Erythroblast (primary cell): ENCODE measurements around the gene CCDC172.

ENCODE experiments used
- DNase-seq, 2 experiments: peaks; one replicate each; lab custom pipeline; 2025; lab: John Stamatoyannopoulos, UW
- GATA1 ChIP-seq: IDR thresholded peaks from 2 replicates; pipeline ENCODE4 v1.6.1; 2011; ENCODE audit warnings: low read depth, mild to moderate bottlenecking, control low read depth, low read length, moderate library complexity
- POLR2A ChIP-seq: IDR thresholded peaks from 2 replicates; pipeline ENCODE4 v1.6.1; 2011; ENCODE audit warnings: mild to moderate bottlenecking, low read length

Gene CCDC172

GRCh38 chr10:116311706-116312490 lies 12.3 kb upstream of the CCDC172 start:
- TF ChIP-seq GATA1 (no peak), POLR2A (no peak)
- DNase-seq = no peak

DNA sequence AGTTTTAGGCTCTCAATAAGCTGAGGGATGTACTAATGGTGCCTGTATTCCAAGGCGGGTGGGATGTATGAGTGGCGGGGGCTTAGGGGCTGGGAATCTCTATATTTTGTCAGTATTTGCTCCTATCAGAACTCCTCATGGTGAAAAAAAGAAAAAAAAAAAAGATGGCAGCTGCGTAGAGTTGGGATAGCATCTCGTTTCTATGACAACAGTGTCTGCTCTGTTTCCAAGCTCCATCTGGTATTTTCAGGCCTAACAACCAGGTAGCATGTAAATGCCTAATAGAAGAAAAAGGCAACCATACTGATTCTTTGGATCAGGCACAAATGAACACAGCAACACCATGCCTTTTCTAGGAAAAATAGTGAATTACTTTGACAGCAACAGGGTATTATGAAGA lies 11.7 kb upstream of the CCDC172 start:
- DNase-seq = no peak
- TF ChIP-seq GATA1 = no peak
- TF ChIP-seq POLR2A = no peak

DNA sequence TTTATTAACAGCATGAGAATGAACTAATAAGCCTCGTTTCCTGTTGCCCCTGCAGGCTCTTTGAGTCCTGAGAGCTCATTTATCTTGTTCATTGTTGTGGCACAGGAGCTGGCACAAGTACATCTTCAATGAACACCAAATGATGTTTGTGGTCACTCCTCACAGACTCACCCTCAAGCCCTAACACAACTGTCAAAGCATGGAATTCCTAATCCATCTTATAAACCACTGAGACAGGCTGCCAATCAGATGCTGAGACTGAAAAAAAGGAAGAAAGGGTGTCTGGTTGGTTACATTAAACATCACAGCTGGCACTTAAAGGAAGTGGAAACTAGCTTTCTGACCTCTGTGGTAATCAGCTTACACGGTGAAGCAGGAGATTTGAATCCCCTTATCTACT lies 7.7 kb upstream of the CCDC172 start:
- DNase-seq = no peak
- TF ChIP-seq POLR2A (no peak), GATA1 (no peak)

DNA sequence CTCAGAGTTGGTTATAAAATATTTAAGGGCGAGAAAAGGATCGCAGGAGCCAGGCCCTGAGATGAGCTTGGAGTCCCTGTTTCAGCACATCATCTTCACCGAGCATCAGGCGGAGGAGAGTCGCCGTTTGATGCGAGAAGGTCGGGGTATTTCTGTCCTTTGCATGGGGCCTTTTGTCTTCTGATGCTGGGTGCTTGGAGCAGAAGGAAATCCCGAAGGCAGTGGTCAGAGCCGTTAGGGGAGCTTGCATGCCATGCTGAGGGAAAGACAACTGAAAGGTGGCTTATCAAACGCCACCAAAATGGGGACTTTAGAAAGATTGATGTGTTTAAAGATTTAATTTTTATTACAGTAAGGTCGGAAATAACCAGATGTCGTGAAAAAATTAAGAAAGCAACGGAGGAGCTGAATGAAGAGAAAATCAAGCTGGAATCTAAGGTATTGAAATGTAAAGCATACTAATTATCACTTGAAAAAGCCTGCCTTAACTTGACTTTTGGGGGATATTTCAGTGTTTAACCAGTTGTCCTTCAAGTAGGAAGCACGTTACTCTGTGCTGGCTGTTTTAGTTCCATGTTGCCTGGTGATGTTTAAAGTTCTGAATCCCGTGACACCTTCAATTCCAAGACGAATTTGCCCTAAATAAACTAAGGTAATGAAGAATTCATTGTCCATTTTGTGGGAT lies 845 bp downstream of the CCDC172 start:
- no peak for TF ChIP-seq GATA1
- no peak for TF ChIP-seq POLR2A
- DNase-seq = no peak

GRCh38 chr10:116325987-116326386 lies 1.7 kb downstream of the CCDC172 start:
- DNase-seq = no peak
- no peak for TF ChIP-seq GATA1
- TF ChIP-seq POLR2A = no peak

GRCh38 chr10:116329153-116329552 lies 4.9 kb downstream of the CCDC172 start:
- no peak for TF ChIP-seq POLR2A
- TF ChIP-seq GATA1 = no peak
- DNase-seq = no peak

- TF ChIP-seq GATA1 (no peak), POLR2A (no peak)
Observed at GRCh38 chr10:116331815-116332214, 7.6 kb downstream of the CCDC172 start.

DNA sequence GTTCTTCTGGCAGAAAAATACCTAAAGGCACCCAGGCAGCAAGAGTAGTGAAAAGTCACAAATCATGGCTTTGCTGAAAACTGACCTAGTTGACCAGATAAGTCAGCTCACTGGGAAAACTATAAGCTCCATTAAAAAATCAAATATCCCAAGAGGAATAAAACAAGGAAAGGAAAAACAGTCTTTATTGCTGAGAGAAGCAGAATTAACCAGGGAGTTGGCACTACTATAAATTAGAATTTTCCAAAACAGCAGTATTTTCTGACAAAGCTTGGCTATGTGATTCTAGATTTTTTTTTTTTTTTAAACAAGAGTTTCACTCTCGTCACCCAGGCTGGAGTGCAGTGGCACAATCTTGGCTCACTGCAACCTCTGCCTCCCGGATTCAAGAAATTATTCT lies 12.6 kb downstream of the CCDC172 start:
- TF ChIP-seq POLR2A (no peak), GATA1 (no peak)
- no peak for DNase-seq

More at GRCh38 chr10:116331815-116332214, 7.6 kb downstream of the CCDC172 start:
- DNase-seq = no peak

- DNase-seq = no peak
- TF ChIP-seq GATA1 (no peak), POLR2A (no peak)
Observed at GRCh38 chr10:116352125-116352524, 27.9 kb downstream of the CCDC172 start.

- no peak for DNase-seq
Observed at GRCh38 chr10:116353817-116354216, 29.6 kb downstream of the CCDC172 start.

DNA sequence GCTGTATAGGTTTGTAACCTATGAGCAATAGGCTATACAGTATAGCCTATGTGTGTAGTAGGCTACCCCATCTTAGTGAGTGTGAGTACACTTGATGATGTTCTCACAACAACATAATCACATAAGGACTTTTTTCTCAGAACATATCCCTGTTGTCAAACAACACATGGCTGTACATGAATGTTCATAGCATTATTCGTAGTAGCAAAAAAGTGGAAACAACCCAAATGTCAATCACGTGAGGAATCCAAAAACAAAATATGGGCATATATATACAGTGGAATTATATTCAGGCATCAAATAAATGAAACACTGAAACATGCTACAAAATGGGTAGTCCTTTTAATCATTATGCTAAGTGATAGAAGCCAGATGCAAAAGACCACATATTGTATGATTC lies 31.1 kb downstream of the CCDC172 start:
- DNase-seq = no peak
- TF ChIP-seq POLR2A (no peak), GATA1 (no peak)

More at GRCh38 chr10:116353817-116354216, 29.6 kb downstream of the CCDC172 start:
- TF ChIP-seq POLR2A = no peak
- no peak for TF ChIP-seq GATA1

DNA sequence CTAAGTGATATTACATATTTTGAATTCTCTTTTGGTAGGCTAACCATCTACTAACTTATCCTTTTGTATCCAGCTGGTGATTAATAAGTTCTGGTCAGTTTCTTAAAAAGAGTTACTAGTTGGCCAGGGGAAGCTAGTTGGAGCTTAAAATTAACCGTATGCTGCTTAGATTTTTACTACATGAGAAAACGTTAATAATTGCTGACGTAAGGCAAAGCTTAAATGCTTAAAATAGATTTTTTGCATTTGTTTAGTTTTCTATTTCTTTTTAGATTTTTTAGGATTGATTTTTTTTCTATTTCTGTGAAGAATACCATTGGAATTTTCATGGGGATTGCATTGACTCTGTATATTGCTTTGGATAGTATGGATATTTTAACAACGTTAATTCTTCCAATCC lies 32.6 kb downstream of the CCDC172 start:
- no peak for DNase-seq
- no peak for TF ChIP-seq GATA1
- TF ChIP-seq POLR2A = no peak

GRCh38 chr10:116364868-116365267 lies 40.6 kb downstream of the CCDC172 start:
- no peak for DNase-seq
- TF ChIP-seq GATA1 = no peak
- no peak for TF ChIP-seq POLR2A

DNA sequence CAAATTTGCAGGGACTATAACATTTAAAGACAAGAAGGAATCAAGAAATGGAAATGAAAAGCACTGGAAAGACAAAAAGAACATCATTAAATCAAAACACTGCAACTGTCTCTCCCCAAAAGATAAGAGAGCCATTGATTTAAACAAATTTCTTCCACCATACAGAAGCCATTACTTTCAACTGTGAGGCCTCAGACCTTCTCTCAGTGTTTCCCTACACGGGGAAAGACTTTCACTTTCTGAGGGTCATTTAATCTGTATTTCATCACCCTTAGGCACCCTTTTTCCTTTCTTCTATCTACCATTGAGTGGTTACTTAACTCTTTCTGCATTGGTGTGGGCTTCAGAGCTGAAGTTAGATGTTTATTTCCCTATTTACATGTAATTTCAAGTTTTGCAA lies 47.5 kb downstream of the CCDC172 start:
- no peak for DNase-seq
- TF ChIP-seq POLR2A (no peak), GATA1 (no peak)
